Measurements from ENCODE around the gene MATN1. TPM values are rescaled to one million over a fixed set of nuclear protein-coding genes. Genes with fewer than 3 reads are reported as not detected.

Gene MATN1
- total RNA-seq, 4 donors from 2014 or later: 0.98 TPM; not detected in 3

DNA sequence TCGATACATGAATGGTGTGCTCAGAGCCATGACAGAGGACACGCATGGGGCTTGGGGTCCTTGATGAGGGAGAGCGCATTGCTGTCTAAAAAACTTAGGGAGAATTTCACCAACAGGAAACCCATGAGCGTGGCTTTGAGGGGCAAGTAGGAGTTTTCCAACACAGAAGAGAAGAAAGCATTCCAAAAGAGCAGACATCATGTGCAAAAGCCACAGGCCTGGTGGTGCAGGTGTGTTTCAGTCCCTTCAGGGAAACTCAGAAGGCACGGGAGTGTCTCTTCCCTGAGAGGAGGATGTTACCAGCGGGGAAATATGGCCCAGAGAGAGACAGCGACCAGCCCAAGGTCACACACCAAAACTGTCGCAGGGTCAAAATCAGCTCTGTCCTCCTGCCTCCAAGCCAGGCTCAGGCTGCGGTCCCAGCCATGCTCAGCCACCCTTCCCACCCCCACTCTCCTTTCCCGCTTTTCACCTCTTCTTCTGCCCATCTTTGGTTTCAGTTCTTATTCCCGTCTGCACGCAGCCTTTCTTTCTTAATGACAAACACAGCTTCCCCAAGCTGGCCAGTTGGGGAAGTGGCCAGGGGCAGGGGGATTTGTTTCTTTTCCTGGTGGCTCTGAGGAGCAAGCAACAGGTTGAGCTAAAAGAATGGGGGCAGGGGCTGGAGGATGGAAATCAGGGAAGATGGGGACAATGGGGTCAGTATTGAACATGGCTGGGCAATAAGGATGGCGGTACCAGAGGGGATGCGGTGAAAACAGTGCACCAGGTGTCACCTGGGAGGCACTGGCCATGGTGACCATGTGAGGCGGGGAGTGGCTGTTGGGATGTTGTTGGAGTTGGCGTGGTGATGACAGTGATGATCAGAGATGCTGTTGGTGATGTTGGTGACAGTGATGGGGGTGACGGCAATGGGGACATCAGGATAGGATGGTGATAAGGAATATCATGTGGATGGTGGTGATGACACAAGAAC is 23.9 kb upstream of the MATN1 start:
- no peaks in the 10 kb centered on the region for H3K27me3 ChIP-seq
- WGBS: 91% methylated on average over 17 of the region's 17 CpGs
- no peaks in the 10 kb centered on the region for H3K9me3 ChIP-seq
- H3K4me1 ChIP-seq: peaks cover 54% of the 10 kb centered on the region
- H3K36me3 ChIP-seq: no peaks in the 10 kb centered on the region
- DNase-seq (ENCODE audit: low spot score in 2 of 2): no peak
- H3K4me3 ChIP-seq: no peak overlapping the region
- TF ChIP-seq, protein P1, sequence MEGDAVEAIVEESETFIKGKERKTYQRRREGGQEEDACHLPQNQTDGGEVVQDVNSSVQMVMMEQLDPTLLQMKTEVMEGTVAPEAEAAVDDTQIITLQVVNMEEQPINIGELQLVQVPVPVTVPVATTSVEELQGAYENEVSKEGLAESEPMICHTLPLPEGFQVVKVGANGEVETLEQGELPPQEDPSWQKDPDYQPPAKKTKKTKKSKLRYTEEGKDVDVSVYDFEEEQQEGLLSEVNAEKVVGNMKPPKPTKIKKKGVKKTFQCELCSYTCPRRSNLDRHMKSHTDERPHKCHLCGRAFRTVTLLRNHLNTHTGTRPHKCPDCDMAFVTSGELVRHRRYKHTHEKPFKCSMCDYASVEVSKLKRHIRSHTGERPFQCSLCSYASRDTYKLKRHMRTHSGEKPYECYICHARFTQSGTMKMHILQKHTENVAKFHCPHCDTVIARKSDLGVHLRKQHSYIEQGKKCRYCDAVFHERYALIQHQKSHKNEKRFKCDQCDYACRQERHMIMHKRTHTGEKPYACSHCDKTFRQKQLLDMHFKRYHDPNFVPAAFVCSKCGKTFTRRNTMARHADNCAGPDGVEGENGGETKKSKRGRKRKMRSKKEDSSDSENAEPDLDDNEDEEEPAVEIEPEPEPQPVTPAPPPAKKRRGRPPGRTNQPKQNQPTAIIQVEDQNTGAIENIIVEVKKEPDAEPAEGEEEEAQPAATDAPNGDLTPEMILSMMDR (IDR thresholded peaks at IDR 0.05): no peak
- no peak for TF ChIP-seq POLR2A (IDR thresholded peaks at IDR 0.05)
- no peak for TF ChIP-seq POLR2AphosphoS5 (IDR thresholded peaks at IDR 0.05)
- no peak for TF ChIP-seq EP300 (IDR thresholded peaks at IDR 0.05)
- H3K27ac ChIP-seq: no peak overlapping the region

DNA sequence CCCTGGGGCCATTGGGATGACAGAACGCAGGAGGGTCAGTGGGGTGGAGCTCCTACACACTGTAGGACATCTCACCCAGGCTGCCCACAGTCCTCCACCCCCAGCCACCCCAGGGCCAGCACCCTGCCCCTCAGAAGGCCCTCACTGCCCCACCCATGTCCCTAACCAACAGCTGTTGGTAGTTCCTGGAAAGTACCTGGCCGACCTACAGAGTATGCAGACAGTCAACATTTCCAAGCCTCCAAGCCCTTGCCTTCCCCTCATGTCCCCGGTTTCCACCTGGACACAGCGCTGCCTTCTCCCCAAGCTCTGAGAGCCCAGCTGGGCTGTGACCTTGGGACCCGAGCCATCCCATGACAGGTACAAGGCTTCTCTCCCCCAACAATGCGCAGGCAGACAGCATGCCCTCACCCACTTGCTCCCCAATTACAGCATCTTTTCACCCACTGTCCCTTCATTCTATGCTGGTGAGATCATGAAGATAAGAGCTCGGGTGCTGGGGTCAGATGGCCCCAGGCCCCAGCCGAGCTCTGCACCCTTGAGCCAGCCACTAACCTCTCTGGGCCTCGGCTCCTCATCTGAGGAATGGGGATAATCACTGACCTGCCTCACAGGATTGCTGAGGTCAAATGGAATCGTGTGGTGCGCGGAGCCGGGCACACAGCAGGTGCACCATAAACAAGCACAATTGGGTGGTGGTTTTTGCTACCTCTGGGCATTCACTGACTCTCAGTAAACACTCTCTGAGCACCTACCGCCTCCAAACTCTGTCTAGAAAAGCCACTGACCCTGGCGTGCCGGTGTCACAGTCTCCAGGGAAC is 23.0 kb upstream of the MATN1 start:
- no peak overlapping the region for H3K4me3 ChIP-seq
- 78% methylated on average over 16 of the region's 16 CpGs for WGBS

DNA sequence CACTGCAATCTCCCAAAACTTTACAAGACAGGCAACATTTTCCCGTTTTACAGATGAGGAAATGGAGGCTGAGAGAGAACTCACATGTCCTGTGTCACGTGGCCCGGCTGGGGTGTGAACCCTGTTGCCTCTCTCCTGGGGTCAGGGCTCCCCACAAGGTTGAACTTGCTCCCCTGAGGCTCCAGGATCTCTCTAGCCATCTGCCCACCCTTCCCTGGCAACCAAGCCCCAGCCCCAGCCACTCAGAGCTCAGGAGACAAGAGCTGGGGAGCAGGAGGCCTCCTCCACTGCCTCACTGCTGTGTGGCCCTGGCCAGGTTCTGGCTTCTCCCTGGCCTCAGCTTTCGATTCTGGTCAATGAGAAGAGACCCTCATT is 22.4 kb upstream of the MATN1 start:
- Histone ChIP-seq H3K9me3 (no peaks in the 10 kb centered on the region), H3K27ac (peak overlapping the region; percentile 18), H3K4me1 (peaks cover 48% of the 10 kb centered on the region), H3K4me3 (no peak overlapping the region), H3K27me3 (no peaks in the 10 kb centered on the region), H3K36me3 (no peaks in the 10 kb centered on the region)
- 81% methylated on average over 3 of the region's 4 CpGs for WGBS
- TF ChIP-seq POLR2A (IDR thresholded peaks at IDR 0.05) (no peak), EP300 (IDR thresholded peaks at IDR 0.05) (no peak), POLR2AphosphoS5 (IDR thresholded peaks at IDR 0.05) (no peak)
- TF ChIP-seq, protein P1 (IDR thresholded peaks at IDR 0.05): no peak
- DNase-seq (ENCODE audit: low spot score in 2 of 2): no peak

More for the DNA sequence above, 23.0 kb upstream of the MATN1 start:
- H3K36me3 ChIP-seq: no peaks in the 10 kb centered on the region
- H3K9me3 ChIP-seq: no peaks in the 10 kb centered on the region
- H3K27me3 ChIP-seq: no peaks in the 10 kb centered on the region
- no peak for DNase-seq (ENCODE audit: low spot score in 2 of 2)
- TF ChIP-seq, protein P1 (IDR thresholded peaks at IDR 0.05): no peak
- TF ChIP-seq POLR2AphosphoS5 (IDR thresholded peaks at IDR 0.05) (no peak), POLR2A (IDR thresholded peaks at IDR 0.05) (no peak), EP300 (IDR thresholded peaks at IDR 0.05) (no peak)
- peak overlapping the region; percentile 18 for H3K27ac ChIP-seq
- H3K4me1 ChIP-seq: peaks cover 52% of the 10 kb centered on the region

DNA sequence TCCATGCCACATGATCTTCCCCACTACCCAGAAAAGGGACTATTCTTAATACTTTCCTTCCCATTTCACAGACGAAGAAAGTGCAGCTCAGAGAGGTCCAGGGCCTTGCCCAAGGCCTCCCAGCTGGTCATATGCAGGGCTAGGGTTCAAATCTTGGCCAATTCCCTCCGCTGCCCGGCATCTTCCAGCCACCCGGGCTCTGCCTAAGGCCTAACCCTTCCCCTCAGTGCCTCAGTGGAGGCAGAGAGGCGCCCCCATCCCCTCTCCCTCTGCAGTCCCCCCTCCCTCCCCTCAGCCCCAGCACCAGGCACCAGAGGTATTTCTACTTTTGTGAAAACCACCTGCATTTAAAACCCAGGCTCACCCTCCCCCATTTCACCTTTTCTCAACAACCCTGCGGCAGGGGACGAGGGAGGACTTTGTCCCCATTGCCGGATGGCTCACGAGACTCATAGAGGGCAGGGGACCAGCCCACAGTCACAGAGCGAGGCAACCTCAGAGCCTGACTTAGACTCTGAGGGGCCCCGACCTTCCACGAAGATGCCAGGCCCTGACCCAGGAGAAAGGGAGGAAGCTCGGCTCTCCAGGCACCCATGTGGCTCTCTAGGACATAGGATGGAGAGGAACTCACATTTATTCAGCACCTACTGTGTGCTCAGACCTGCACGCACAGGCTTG is 21.9 kb upstream of the MATN1 start:
- TF ChIP-seq, protein P1 (IDR thresholded peaks at IDR 0.05): no peak
- no peak for TF ChIP-seq POLR2A (IDR thresholded peaks at IDR 0.05)
- TF ChIP-seq EP300 (IDR thresholded peaks at IDR 0.05): no peak
- TF ChIP-seq POLR2AphosphoS5 (IDR thresholded peaks at IDR 0.05): no peak
- no peak for DNase-seq (ENCODE audit: low spot score in 2 of 2)
- Histone ChIP-seq H3K36me3 (no peaks in the 10 kb centered on the region), H3K4me3 (no peak overlapping the region), H3K9me3 (no peaks in the 10 kb centered on the region), H3K27me3 (no peaks in the 10 kb centered on the region), H3K4me1 (peaks cover 45% of the 10 kb centered on the region), H3K27ac (no peak overlapping the region)
- WGBS: 91% methylated on average over 9 of the region's 14 CpGs

Data from suprapubic skin (tissue), 4 donors.